NCI-H446 (cell line): Measurements from ENCODE around the gene AQP2.
A peak's percentile ranks its signal among the peaks of the same experiment; 100 is the strongest.

Experiments used
- DNase-seq, 2 experiments: peaks; one replicate each; lab custom pipeline; 2025; lab: John Stamatoyannopoulos, UW

Gene AQP2

DNA sequence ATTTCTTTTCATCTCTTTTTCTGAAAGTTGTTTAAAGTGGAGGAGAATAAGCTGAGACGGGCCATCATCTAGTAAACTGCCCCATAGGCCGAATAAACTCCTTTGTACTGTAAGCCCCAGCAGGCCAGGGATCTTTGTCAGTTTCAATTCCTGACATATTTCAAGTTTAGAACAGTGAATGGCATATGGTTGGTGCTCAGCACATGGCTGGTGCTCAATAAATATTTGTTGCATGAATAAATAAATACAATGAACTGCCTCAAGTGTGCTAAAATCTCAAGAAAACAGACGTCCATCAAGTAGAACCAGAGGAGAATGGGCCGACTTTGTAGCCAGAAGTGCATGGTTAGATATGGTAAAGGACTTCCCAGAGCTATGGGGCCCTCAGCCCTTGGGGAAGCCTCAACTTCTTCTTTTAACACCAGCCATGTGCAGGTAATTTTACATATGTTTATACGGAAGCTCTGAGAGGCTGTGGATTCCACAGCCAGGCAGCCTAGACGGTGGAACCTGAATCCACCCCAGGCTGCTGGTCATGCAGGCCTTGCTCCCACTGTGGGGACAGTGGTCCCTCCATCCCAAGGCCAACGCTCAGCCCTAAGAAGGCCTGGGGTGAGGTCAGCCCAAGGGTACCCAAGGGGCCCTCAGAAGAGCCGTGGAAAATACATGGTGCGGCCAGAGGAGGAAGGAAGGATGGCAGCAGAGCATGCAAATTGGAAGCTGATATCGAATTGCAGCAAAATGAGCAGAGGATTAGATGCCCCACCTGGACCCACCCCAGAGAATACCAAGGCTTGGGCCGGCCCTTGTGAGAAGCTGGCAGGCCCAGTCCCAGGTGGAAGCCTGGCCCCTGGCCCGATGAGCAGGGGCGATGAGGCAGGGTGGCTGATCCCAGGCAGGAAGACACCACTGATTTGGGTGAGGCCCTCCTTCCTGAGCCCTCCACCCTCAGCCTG, 8.7 kb upstream of the AQP2 start:
- DNase-seq, result peak; percentile 28 to 65

GRCh38 chr12:49942512-49942893, 8.0 kb upstream of the AQP2 start:
- DNase-seq, result no peak

- peak in 1 of 2 experiments; percentile 25 for DNase-seq
Measured at GRCh38 chr12:49942921-49943624, 7.5 kb upstream of the AQP2 start.

DNA sequence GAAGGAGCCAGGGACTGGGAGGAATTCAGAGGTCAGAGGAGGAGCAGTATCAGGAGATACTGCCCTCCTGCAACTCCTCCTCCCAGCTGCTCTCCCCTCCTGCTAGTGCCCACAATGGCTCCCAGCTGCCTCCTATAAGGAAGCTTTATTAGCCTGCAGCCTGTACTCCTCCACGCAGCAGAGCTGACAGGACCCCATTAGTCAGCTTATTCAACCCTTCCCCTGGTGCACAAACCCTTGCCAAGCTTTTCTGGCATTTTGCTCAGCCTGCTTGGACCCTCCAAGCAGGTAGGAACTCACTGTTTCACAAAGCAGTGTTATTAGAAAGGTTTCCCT, 6.9 kb upstream of the AQP2 start:
- DNase-seq, result peak in 1 of 2 experiments; percentile 25

DNA sequence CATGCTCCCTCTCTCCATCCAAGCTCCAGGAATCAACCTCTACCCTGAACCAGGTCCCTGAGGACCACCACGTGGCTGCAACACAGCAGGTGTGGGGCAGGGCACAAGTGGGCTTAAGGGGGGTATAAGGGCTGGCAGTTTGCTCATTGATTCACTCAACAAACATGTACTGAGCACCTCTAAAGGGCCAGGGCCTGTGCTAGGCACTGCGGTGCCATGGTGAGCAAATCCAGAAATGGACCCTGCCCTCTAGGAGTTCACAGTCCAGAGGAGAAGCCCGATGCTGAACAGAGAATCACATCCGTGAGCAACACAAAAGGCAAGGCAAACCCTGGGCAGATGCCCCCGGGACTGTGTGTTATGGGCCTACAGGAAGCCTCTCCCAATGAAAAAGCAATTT, 6.5 kb upstream of the AQP2 start:
- no peak for DNase-seq

GRCh38 chr12:49944718-49945117, 5.8 kb upstream of the AQP2 start:
- DNase-seq, result no peak

GRCh38 chr12:49945394-49946080, 5.0 kb upstream of the AQP2 start:
- DNase-seq, result no peak

- DNase-seq, result no peak
Measured at GRCh38 chr12:49946086-49946485, 4.5 kb upstream of the AQP2 start.

- DNase-seq, result no peak
Measured at GRCh38 chr12:49946497-49946896, 4.0 kb upstream of the AQP2 start.

DNA sequence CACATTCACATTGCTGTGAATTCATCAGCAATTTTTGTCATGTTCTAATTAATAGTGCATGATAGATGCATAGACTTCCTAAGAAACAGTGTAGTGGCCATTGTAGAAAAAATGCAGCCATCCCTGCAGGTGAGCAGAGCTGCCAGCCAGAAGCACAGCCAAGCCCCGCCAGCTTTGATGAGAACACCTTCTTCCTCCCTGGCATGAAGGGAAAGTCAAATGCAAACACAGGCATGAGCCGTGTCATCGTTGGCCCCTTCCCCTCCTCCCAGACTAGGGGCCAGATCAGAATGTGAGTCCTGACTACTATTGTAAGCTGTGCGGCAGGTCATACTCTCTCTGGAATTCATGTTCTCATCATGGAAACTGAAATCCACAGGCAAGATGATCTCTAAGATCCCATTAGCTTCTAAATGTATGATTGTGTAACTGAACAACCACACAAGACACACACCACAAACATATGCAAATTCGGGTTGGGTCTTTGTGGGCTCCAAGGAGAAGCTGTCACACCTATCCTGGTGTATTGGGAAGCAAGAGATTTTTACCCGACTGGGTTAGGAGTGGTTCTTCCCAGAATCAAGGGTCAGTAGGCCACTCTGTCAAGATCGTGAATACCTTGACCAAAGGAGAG, 2.8 kb upstream of the AQP2 start:
- no peak for DNase-seq

GRCh38 chr12:49948866-49949845, 1.4 kb upstream of the AQP2 start:
- DNase-seq, result no peak

- DNase-seq, result no peak
Measured at GRCh38 chr12:49949866-49950265, 671 bp upstream of the AQP2 start.

DNA sequence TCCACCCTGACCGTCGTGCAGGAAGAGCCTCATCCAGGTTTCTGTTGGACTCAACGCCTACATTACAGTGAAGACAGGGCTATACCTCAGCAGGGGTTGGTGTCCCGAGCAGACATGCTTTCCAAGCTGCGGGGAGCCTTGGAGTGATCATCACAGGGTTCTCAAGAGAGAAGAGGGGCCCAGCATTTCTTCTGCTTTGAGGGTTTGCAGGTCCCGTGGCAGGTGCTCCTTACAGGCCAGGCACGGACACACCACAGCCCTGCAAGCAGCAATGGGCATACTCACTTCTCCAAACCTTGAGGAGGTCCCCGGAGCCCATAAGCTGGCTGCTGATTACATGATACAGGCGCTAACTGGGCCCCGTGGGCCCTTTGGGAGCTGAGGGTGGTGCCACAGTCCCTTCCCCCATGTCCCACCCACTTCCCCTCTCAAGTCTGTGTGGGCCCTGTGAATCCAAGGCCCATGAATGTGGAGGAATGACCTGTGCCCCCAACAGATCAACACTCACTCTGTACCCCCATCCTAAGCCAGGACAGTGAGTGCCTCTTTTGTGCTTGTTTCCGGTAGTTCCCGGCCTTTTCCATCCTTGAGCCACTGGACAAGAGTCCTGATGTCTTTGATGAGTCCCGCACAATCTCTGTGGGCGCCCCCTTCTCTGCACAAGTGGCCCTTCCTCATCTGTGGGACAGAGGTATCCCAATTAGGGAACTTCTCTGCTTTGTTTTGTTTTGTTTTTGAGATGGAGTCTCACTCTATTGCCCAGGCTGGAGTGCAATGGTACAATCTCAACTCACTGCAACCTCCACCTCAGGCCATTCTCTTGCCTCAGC, 1.1 kb downstream of the AQP2 start:
- no peak for DNase-seq

DNA sequence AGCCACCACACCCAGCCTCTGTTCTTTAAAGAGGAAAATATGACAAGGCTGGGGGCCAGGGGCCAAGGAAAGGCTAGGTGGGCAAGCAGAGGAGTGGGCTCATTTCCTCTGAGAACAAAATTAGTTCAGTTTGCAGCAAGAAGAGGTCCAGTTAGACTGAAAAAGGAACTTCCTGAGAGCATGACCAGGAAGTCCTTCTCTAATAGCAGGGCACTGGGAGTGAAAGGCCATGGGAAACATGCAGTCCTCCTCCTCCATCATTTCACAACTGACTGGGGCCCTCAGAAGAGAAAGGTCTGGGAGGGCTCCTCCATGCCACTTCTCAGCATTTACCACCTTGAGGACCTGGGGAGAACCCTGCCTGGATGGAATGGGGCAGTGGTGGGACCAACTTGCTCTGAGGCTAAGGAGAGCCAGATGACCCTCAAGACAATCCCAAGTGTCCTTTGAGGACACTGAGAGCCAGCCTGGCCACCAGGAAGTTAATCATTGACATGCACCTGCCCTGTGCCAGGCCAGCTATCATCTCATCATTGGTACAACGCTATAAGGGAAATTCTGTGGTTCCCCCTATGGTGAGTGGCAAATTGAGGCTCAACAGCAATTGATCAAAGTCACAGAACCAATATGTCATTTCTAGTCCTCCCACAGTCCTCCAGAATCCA, 2.0 kb downstream of the AQP2 start:
- no peak for DNase-seq

GRCh38 chr12:49953151-49953550, 2.6 kb downstream of the AQP2 start:
- no peak for DNase-seq

DNA sequence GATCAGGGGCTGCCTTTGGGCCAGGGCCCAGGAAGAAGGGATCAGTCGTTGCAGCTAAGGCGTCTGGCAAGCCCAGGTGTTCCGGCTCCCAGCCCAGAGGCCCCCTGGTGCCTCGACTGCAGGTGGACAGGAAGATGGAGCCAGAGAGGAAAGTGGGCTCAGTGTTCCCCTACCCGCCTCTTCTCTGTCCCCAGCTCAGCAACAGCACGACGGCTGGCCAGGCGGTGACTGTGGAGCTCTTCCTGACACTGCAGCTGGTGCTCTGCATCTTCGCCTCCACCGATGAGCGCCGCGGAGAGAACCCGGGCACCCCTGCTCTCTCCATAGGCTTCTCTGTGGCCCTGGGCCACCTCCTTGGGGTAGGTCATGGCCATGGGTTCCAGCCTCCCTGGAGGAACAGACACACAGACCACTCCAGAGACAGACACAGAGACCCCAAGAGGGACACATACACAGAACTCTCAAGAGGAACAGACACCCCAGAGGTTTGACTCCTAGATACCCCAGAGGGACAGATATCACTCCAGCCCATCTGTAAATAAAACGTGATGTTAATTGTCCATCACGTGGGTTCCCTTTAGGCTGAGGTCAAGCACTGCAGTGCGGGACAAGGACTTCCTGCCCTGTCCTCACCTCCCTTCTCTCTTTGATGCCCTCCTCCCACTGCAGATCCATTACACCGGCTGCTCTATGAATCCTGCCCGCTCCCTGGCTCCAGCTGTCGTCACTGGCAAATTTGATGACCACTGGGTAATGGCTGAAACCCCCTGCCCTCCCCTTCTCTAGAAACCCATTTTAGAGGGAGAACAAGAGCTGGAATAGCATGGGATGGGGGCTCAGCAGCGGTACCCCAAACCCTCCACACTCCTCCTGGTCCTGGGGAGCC, 3.7 kb downstream of the AQP2 start:
- no peak for DNase-seq

- DNase-seq, result no peak
Measured at GRCh38 chr12:49954863-49955830, 4.6 kb downstream of the AQP2 start.
